ENCODE measurements around the gene IGFBPL1.

GRCh38 chr9:38447703-38448102 is 23.4 kb upstream of the IGFBPL1 start:
- TF ChIP-seq CTCF (IDR thresholded peaks at IDR 0.05 in 8 of 11, conservative IDR thresholded peaks at IDR 0.05 in 3 of 11) (no peak), POLR2AphosphoS5 (IDR thresholded peaks at IDR 0.05) (no peak)

All from spleen (tissue), 7 donors.